HepG2 (cell line): ENCODE measurements around the gene RBP5. TPM values are rescaled to one million over a fixed set of nuclear protein-coding genes. Genes with fewer than 3 reads are reported as not detected.

Experiments
- ATAC-seq: fragments of 200-7000 bp; cut with Tn5 transposase; 3 replicates; pipeline ENCODE4 v1.9.1; 2020; ENCODE audit warnings: mild to moderate bottlenecking, moderate library complexity
- BruUV-seq: library from RNA; stranded (reverse); fragments of 400-500 nt; replicated peaks from 2 replicates; lab custom pipeline; 2021; lab: Mats Ljungman, UMichigan
- CTCF ChIA-PET: fragments of 300-600 bp; formaldehyde crosslinking; extraction: SDS; loops from one replicate; lab custom pipeline; 2021; ENCODE audit warnings: low total read pairs, inconsistent platforms, low intra/inter-chr PET ratio; lab: Yijun Ruan, JAX
- POLR2A ChIA-PET: fragments of 350-600 bp; sonication (Branson Sonifier 250); formaldehyde crosslinking; loops from one replicate; lab custom pipeline; 2020; ENCODE audit warnings: antibody characterized with exemption, inconsistent platforms; lab: Yijun Ruan, JAX
- DNase-seq: peaks from one replicate; pipeline ENCODE4 v3.0.0-alpha.2; 2015; ENCODE audit warnings: low spot score
- FAIRE-seq: peaks from 3 replicates; lab custom pipeline; 2011; peaks lifted over from hg19 to GRCh38; lab: Jason Lieb, UNC
- H2AFZ ChIP-seq: one replicate; pipeline ENCODE4 v1.6.1; 2011; ENCODE audit warnings: low read length, inconsistent platforms
- H3K27ac ChIP-seq: fragments of 300-600 bp; 3 replicates; pipeline ENCODE4 v1.8.0; 2011; ENCODE audit warnings: mixed run types, mild to moderate bottlenecking, mixed read lengths, low read length, inconsistent platforms; ENCODE audit not compliant: insufficient read depth; ENCODE audit errors: extremely low read length
- H3K27me3 ChIP-seq, 2 experiments: fragments of 200-600 bp in 1 of 2; 2 replicates in 1 of 2; 3 replicates in 1 of 2; pipeline versions ENCODE4 v1.6.0 to v1.8.0; 2011; ENCODE audit warnings: low read length in 2 of 2, mild to moderate bottlenecking in 2 of 2, moderate library complexity in 2 of 2, inconsistent platforms in 1 of 2; ENCODE audit not compliant: insufficient read depth in 2 of 2, control insufficient read depth in 1 of 2
- H3K36me3 ChIP-seq, 2 experiments: fragments of 200-600 bp in 1 of 2; replicated peaks in 1 of 2; 2 replicates in 1 of 2; 3 replicates in 1 of 2; pipeline versions ENCODE4 v1.5.1 to v1.8.0; 2011; ENCODE audit warnings: low read length in 2 of 2, inconsistent platforms in 1 of 2; ENCODE audit not compliant: insufficient read depth in 2 of 2, control insufficient read depth in 1 of 2
- H3K4me1 ChIP-seq: 2 replicates; pipeline ENCODE4 v1.5.1; 2012; ENCODE audit warnings: low read length, inconsistent platforms; ENCODE audit not compliant: insufficient read depth
- H3K4me2 ChIP-seq: 2 replicates; pipeline ENCODE4 v1.6.0; 2011; ENCODE audit warnings: low read depth, low read length, inconsistent platforms
- H3K4me3 ChIP-seq, 3 experiments: fragments of 200-600 bp in 1 of 3; sonication (generic), shearing (Covaris generic) in 1 of 3; replicated peaks in 1 of 3; 2 replicates each; pipeline ENCODE4 v1.5.1; 2011 to 2016; ENCODE audit warnings: low read length in 3 of 3, inconsistent platforms in 2 of 3, low read depth in 2 of 3, mild to moderate bottlenecking in 2 of 3, control low read depth in 1 of 3, mixed read lengths in 1 of 3; ENCODE audit not compliant: insufficient read depth in 1 of 3
- H3K79me2 ChIP-seq: one replicate; pipeline ENCODE4 v1.6.1; 2011; ENCODE audit warnings: low read length, inconsistent platforms; ENCODE audit not compliant: insufficient read depth
- H3K9ac ChIP-seq: 2 replicates; pipeline ENCODE4 v1.6.0; 2011; ENCODE audit warnings: mild to moderate bottlenecking, low read depth, low read length, inconsistent platforms; ENCODE audit not compliant: insufficient read depth
- H3K9me3 ChIP-seq: 2 replicates; pipeline ENCODE4 v1.5.1; 2012; ENCODE audit warnings: mild to moderate bottlenecking, low read length
- H4K20me1 ChIP-seq: 2 replicates; pipeline ENCODE4 v1.6.0; 2011; ENCODE audit warnings: inconsistent platforms, mild to moderate bottlenecking, low read length, moderate library complexity; ENCODE audit not compliant: insufficient read depth
- ISL2 ChIP-seq: sonication (generic); formaldehyde crosslinking; IDR thresholded peaks from 2 replicates; pipeline ENCODE4 v1.5.0; 2020; ENCODE audit warnings: missing genetic modification reagents
- JUN ChIP-seq: sonication (generic); formaldehyde crosslinking; IDR thresholded peaks from 2 replicates; pipeline ENCODE4 v1.4.0; 2020; ENCODE audit warnings: mild to moderate bottlenecking, missing genetic modification reagents
- RAD51 ChIP-seq: fragments of 450-650 bp; IDR thresholded peaks from 2 replicates; pipeline ENCODE4 v1.6.1; 2016; ENCODE audit warnings: borderline replicate concordance
- STAT5B ChIP-seq: sonication (generic); formaldehyde crosslinking; IDR thresholded peaks from 2 replicates; pipeline ENCODE4 v1.4.0; 2020; ENCODE audit warnings: missing genetic modification reagents
- ZFP36 ChIP-seq: fragments of 150-350 bp; IDR thresholded peaks from 2 replicates; pipeline ENCODE4 v1.6.1; 2018; ENCODE audit warnings: borderline replicate concordance, low read length, low read depth; ENCODE audit not compliant: partially characterized antibody
- ZFY ChIP-seq: sonication (generic); formaldehyde crosslinking; IDR thresholded peaks from 2 replicates; pipeline ENCODE4 v1.4.0; 2020; ENCODE audit warnings: missing genetic modification reagents
- ZNF430 ChIP-seq: sonication (generic); formaldehyde crosslinking; IDR thresholded peaks from 2 replicates; pipeline ENCODE4 v1.9.0; 2021; ENCODE audit warnings: mild to moderate bottlenecking, missing genetic modification reagents
- ZNF589 ChIP-seq: sonication (generic); formaldehyde crosslinking; conservative IDR thresholded peaks from 2 replicates; pipeline ENCODE4 v1.8.0; 2022; ENCODE audit warnings: mild to moderate bottlenecking, moderate library complexity, missing genetic modification reagents
- ZNF790 ChIP-seq: sonication (generic); formaldehyde crosslinking; IDR thresholded peaks from 2 replicates; pipeline ENCODE4 v1.8.0; 2022; ENCODE audit warnings: missing genetic modification reagents, mild to moderate bottlenecking, borderline replicate concordance
- WGBS: methylation state at CpG from one replicate; pipeline ENCODE4 v1.1.6; 2017; ENCODE audit warnings: low lambda C conversion rate; 5-methylcytosine and 5-hydroxymethylcytosine counted together
- in situ Hi-C: cut with HindIII; loops from 2 replicates; pipeline ENCODE4 v1.10.0; 2017; ENCODE audit warnings: low pct_unique_long_range_greater_than_20kb; ENCODE audit not compliant: extremely low pct_ligation_motif_present
- intact Hi-C: fragments of 100-400 bp; cut with micrococcal nuclease; formaldehyde crosslinking; loops from one replicate; pipeline ENCODE4 v1.10.0; 2022; ENCODE audit not compliant: unreplicated experiment
- polyA plus RNA-seq, 8 experiments: library from polyadenylated mRNA; depleted of rRNA in 3 of 8; stranded (reverse) in 7 of 8; unstranded in 1 of 8; fragments of >200 nt; fragmentation: Illumina TruSeq in 4 of 8; extraction: Trizol in 4 of 8; gene quantifications; 2 replicates each; pipeline versions ENCODE4 v1.2.1 to v1.2.3, GENCODE V29; 2011 to 2016; ENCODE audit warnings: low read depth in 4 of 8, missing spikeins in 1 of 8, mixed read lengths in 1 of 8; ENCODE audit not compliant: insufficient read depth in 1 of 8
- total RNA-seq, 5 experiments: library from RNA; depleted of rRNA; stranded (reverse); fragments of >200 nt; fragmentation: Illumina TruSeq; extraction: Trizol; gene quantifications; 2 replicates each; pipeline ENCODE4 v1.2.3, GENCODE V29; 2016; ENCODE audit warnings: low read depth in 1 of 5
- TF ChIP-seq, protein P1 (sequence below): sonication (generic); formaldehyde crosslinking; IDR thresholded peaks from 2 replicates; pipeline ENCODE4 v1.4.0; 2020; ENCODE audit warnings: missing genetic modification reagents

RBP5 gene
- total and polyA plus RNA-seq, 2 of the 13 experiments (the other 11 are each of a cell fraction or from before 2014, with no cell fraction given), result 13.8 to 19.8 TPM

DNA sequence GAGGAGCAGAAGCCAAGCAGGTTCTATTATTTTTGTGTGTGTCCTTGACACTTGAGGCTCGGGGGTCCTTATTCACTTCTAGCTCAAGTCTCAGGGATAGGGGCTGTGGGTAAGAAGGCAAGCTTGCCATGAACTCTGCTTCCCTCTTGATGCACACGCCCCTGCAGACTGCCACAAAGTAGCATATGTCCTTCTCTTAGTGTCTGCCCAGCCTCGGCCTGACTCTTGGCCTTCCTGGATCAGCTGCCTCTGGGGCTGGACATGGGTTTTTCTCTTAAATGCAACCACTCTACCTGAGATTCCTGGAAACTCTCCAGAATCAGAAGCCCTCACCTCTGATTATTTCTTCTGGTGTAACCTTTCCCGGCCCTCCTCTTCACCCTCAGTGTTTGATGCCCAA lies 32.6 kb upstream of the RBP5 start:
- no peak overlapping the region for H3K4me3 ChIP-seq
- no peak overlapping the region for H3K27ac ChIP-seq
- in situ Hi-C loops, result no loop called here
- CTCF ChIA-PET, result no interaction called here
- DNase-seq (no peak), FAIRE-seq (no peak), ATAC-seq (no peak; the same call in 2 of the 3 replicates)
- peaks cover 2 to 6% of the 10 kb centered on the region in 2 experiments; a peak in 1 of 5 replicates for H3K36me3 ChIP-seq
- intact Hi-C loops, result no loop called here
- POLR2A ChIA-PET, result no interaction called here
- H3K79me2 ChIP-seq, result no peaks in the 10 kb centered on the region
- H2AFZ ChIP-seq, result no peak overlapping the region
- H4K20me1 ChIP-seq, result no peaks in the 10 kb centered on the region
- 0 out of 2 replicates have a peak, but pooled peaks cover 8% of the 10 kb centered on the region for H3K4me1 ChIP-seq
- TF ChIP-seq ZNF790 (CRISPR knock-in tag) (no peak), ZNF430 (CRISPR knock-in tag) (no peak), ZNF589 (CRISPR knock-in tag) (no peak), RAD51 (no peak), ISL2 (CRISPR knock-in tag) (no peak), ZFY (no peak), ZFP36 (no peak), JUN (CRISPR knock-in tag) (no peak), STAT5B (CRISPR knock-in tag) (no peak)
- TF ChIP-seq, protein P1, sequence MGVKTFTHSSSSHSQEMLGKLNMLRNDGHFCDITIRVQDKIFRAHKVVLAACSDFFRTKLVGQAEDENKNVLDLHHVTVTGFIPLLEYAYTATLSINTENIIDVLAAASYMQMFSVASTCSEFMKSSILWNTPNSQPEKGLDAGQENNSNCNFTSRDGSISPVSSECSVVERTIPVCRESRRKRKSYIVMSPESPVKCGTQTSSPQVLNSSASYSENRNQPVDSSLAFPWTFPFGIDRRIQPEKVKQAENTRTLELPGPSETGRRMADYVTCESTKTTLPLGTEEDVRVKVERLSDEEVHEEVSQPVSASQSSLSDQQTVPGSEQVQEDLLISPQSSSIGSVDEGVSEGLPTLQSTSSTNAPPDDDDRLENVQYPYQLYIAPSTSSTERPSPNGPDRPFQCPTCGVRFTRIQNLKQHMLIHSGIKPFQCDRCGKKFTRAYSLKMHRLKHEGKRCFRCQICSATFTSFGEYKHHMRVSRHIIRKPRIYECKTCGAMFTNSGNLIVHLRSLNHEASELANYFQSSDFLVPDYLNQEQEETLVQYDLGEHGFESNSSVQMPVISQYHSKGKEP (CRISPR knock-in tag), result no peak
- peaks cover 0 to 6% of the 10 kb centered on the region in 2 experiments; a peak in 2 of 5 replicates for H3K27me3 ChIP-seq
- H3K9ac ChIP-seq, result no peak overlapping the region
- BruUV-seq, result no TSS peak
- no peaks in the 10 kb centered on the region for H3K9me3 ChIP-seq
- 43% methylated on average over 3 of the region's 4 CpGs for WGBS
- no peak overlapping the region for H3K4me2 ChIP-seq
